Skeletal muscle cell (primary cell): ENCODE data around the gene NEMF.
"Not testable (repeated sequence)": the region's sequence is repeated elsewhere in the genome, so short reads cannot be mapped to it uniquely, and the experiment has no call there.

Experiments used
- DNase-seq: peaks from one replicate; pipeline ENCODE4 v3.0.0-alpha.2; 2010; ENCODE audit warnings: low read depth
- H3K4me3 ChIP-seq: 2 replicates; pipeline ENCODE4 v1.5.1; 2011; ENCODE audit warnings: low read depth, mild to moderate bottlenecking, control low read depth, low read length, moderate library complexity

Gene NEMF, protein sequence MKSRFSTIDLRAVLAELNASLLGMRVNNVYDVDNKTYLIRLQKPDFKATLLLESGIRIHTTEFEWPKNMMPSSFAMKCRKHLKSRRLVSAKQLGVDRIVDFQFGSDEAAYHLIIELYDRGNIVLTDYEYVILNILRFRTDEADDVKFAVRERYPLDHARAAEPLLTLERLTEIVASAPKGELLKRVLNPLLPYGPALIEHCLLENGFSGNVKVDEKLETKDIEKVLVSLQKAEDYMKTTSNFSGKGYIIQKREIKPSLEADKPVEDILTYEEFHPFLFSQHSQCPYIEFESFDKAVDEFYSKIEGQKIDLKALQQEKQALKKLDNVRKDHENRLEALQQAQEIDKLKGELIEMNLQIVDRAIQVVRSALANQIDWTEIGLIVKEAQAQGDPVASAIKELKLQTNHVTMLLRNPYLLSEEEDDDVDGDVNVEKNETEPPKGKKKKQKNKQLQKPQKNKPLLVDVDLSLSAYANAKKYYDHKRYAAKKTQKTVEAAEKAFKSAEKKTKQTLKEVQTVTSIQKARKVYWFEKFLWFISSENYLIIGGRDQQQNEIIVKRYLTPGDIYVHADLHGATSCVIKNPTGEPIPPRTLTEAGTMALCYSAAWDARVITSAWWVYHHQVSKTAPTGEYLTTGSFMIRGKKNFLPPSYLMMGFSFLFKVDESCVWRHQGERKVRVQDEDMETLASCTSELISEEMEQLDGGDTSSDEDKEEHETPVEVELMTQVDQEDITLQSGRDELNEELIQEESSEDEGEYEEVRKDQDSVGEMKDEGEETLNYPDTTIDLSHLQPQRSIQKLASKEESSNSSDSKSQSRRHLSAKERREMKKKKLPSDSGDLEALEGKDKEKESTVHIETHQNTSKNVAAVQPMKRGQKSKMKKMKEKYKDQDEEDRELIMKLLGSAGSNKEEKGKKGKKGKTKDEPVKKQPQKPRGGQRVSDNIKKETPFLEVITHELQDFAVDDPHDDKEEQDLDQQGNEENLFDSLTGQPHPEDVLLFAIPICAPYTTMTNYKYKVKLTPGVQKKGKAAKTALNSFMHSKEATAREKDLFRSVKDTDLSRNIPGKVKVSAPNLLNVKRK

DNA sequence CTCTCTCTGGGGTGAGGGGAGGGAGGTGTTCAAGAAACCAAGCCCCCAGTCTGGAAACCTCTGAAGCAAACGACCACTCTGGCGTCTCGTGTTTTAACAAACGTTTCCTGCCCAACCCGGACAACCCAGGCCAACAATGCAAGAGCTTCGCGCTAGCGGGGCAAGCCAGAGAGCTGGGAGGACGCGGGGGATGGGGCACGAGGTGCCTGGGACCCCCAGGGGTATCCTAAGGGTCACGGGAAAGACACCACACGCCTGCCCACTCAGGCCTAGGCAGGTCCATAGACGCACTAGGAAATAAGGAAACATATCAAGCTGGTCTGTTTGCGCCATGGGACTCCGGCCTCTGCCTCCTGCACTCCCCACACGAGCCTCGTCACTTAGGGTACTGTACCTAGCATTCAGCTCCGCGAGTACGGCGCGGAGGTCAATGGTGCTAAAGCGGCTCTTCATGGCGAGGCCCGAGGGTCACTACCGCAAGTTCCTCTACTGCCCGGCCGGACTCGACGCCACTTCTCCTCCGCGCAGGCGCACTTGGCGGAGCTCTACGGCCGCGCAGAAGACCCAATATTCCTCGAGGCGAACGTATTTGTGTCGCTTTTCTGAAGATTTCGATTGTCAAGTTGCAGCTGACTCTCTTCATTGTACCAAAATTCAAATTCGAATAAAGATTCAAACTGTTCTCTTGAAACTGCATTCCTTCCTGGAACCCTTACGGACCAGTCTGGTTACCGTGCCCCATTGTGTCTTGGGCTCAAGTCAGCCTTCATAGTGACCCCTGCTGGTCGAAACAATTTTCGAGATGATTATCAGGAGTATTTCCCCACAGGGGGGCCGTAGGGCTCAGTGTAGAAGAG lies at the start of gene NEMF:
Gene NEMF (minus strand): TSS at position 488 of the 857 bp plus-strand sequence. CDS start 35 bp downstream, at position 453.
- DNase-seq: peak; percentile 43
- H3K4me3 ChIP-seq: peak within 1 kb of the TSS; percentile 69

DNA sequence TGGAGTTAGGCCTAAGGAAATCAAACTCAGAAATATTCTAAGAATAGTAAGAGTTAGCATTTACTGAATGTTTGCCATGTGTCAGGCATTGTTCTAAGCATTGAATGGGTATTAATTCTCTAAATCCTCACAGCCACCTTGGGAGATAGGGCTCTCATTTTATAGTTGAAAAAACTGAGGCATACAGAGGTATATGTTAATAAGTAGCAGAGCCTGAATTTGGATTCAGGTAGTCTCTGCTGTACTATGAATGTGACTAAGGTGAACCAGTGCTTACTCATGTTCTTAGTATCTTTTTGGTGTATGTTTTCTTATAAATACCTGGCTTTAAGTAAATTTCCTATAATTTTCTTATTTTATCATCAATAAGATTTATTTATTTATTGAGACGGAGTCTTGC lies 48.4 kb upstream of the NEMF start:
- DNase-seq: no peak
- H3K4me3 ChIP-seq: no peak overlapping the region

DNA sequence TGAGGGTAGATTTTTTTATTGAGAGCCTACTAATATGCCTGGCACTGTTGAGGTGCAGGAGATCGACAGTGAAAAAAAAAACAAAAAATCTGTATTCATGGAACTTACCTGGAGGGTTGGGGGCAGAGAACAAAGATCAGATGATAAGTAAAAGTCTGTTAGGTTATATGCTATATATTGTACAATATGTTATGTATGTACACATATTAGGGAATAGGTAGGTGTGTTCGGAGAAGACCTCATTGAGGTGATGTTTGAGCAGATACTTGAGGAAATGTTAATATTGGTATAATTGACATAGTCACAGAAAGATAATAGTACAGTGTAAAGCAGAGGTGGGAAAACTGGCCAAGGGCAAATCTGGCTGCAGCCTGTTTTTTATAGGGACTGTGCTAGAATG lies 45.9 kb upstream of the NEMF start:
- no peak overlapping the region for H3K4me3 ChIP-seq
- DNase-seq: no peak

- H3K4me3 ChIP-seq: no peak overlapping the region
These were observed 45.4 kb upstream of the NEMF start for GRCh38 chr14:49897965-49898364.

DNA sequence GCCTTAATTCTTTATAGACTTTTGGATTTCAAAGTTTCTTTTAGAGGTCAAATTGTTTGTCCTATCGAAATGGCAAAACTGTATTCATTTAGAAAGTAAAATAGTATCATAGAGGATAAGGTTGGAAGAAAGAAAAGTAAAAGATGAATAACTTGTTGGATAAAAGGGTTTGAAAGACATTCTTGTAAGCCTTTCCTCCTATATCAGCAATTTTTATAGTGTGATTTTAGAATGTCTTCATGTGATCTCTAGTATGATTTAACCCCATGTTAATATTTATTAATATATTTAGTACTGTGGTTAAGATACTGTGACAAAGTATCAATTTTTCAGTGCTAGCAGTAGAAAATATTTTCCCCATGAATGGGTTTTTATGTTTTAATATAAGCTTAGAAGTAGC lies 44.8 kb upstream of the NEMF start:
- DNase-seq: no peak
- H3K4me3 ChIP-seq: no peak overlapping the region

More at GRCh38 chr14:49897965-49898364, 45.4 kb upstream of the NEMF start:
- no peak for DNase-seq

GRCh38 chr14:49896966-49897365 lies 44.4 kb upstream of the NEMF start:
- DNase-seq: no peak

DNA sequence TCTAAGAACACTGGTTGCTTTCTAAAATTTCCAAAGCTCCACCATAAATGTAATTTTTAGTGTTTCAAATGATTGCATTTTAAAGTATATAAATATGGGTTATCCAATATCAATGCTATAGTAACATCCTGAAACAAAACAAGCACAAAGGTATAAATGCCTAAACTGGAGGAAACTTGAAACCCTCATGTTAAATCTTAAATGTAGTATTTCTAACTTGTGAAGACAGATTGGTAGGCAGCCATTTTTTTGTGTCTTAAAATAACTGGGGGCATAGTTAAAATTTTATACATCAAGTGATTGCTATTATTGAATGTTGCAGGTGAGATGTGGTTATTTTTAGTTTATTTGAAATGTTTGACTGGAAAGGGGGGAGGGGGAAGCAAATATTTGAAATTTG lies 43.7 kb upstream of the NEMF start:
- peak overlapping the region; percentile 92 for H3K4me3 ChIP-seq
- DNase-seq: not testable (repeated sequence)

More at GRCh38 chr14:49896966-49897365, 44.4 kb upstream of the NEMF start:
- H3K4me3 ChIP-seq: peak overlapping the region; percentile 24

DNA sequence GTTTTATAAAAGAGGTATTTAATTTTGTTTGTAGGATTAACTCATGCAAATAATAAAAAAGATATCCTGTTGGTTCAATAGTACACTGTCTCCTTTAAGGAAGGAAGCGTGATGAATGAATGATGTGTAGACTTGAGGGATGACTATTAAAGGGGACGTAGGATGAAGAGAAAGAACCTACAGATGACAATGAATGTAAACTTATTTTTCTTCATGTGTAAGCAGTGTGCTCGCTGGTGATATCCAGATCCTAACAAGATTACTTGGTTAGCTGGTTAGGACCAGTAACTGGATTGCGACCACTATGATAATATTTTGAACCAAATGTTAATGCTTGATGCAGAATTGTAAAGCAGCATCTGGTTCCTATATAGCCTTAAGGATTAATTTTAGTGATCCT lies 42.9 kb upstream of the NEMF start:
- peak overlapping the region; percentile 92 for H3K4me3 ChIP-seq
- DNase-seq: no peak

DNA sequence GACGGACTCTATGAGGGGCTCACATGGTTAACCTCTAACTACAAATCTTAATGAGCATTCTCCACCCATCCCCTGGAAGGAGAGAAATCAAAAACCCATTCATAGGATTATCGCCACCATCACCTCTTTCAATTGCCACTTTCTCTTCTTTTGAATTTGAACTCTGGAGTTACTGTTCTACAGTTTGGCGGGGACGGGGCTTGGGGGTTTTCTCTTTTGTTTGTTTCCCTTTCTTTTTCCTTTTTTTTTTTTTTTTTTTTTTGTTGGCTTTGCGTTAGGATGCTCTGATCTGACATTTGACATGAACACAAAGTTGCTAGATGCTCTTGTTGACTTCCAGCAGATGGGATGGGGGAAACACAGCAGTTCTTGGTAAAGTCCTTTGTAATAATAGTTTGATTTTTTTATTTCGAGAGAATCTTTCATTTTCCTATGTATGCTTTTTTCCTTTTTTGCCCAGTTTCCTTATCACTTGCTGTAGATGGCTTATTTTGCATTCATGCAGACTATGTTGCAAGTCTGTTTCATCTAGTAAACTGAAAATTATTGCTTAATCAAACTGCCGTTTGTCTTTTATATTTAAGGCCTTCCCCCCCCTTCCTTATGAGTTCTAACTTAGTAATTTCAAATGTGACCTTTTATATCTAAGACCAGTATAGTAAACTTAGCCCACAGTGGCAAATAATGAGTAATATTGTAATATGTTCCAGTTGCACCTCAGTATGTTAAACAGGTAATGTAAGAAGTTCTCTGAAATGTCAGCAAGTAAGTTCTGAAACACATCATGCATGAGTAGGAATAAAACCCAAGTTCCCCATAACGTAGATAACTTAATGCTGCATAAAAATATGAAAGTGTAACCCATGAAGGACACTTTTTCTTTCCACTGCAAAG lies 41.9 kb upstream of the NEMF start:
- peak overlapping the region; percentile 92 for H3K4me3 ChIP-seq
- DNase-seq: not testable (repeated sequence)

DNA sequence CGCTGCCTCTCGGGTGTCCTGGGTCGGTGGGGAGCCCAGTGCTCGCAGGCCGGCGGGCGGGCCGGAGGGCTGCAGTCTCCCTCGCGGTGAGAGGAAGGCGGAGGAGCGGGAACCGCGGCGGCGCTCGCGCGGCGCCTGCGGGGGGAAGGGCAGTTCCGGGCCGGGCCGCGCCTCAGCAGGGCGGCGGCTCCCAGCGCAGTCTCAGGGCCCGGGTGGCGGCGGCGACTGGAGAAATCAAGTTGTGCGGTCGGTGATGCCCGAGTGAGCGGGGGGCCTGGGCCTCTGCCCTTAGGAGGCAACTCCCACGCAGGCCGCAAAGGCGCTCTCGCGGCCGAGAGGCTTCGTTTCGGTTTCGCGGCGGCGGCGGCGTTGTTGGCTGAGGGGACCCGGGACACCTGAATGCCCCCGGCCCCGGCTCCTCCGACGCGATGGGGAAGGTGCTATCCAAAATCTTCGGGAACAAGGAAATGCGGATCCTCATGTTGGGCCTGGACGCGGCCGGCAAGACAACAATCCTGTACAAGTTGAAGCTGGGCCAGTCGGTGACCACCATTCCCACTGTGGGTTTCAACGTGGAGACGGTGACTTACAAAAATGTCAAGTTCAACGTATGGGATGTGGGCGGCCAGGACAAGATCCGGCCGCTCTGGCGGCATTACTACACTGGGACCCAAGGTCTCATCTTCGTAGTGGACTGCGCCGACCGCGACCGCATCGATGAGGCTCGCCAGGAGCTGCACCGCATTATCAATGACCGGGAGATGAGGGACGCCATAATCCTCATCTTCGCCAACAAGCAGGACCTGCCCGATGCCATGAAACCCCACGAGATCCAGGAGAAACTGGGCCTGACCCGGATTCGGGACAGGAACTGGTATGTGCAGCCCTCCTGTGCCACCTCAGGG lies 41.0 kb upstream of the NEMF start:
- peak overlapping the region; percentile 92 for H3K4me3 ChIP-seq
- DNase-seq: no peak

DNA sequence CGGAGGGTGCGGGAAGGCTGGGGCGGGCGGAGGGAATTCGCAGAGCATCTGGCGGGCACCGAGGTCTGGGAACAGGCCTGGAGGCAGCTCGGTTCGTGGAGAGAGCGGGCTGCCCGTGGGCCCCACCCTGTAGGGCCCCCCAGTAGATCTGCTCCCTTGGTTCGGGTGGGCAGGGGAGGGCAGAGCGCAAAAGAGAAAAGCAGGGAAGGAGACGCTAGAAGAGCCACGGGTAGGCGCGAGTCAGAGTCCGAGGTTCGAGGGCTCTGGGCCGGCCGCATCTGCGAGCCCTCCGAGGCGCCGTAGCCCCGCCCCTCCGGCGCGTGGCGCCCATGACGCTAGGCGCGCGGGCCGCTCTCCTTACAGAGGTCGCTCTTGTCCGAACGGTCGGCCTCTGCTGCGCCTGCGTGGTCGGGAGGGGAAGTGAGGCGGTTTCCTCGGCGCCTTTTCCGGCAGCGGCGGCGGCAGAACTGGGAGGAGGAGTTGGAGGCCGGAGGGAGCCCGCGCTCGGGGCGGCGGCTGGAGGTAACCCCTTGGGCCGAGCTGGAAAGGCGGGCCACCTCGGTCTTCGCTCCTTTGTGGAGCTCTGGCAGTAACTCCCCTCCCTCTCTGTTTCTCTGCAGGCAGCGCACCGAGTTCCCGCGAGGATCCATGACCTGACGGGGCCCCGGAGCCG lies 40.2 kb upstream of the NEMF start, which contains the start of gene ARF6:
Gene ARF6 (plus strand): TSS at position 447 of the 673 bp plus-strand sequence. CDS start 655 bp downstream, outside the sequence.
- peak within 1 kb of the TSS; percentile 92 for H3K4me3 ChIP-seq
- peak; percentile 90 for DNase-seq

- peak overlapping the region; percentile 92 for H3K4me3 ChIP-seq
- peak; percentile 57 for DNase-seq
These were observed 39.7 kb upstream of the NEMF start for GRCh38 chr14:49892301-49892635.

GRCh38 chr14:49888293-49888692 lies 35.7 kb upstream of the NEMF start:
- no peak for DNase-seq
- H3K4me3 ChIP-seq: no peak overlapping the region

DNA sequence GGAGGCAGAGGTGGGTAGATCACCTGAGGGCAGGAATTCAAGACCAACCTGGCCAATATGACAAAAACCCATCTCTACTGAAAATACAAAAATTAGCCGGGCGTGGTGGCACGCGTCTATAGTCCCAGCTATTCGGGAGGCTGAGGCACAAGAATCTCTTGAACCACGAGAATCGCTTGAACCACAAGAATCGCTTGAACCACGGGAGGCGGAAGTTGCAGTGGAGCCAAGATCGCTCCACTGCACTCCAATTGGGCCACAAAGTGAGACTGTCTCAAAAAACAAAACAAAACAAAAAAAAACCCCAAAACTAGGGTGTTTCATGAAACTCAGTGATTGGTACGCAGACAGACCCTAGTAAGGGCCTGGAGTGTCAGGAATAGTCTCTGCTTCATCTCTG lies 33.9 kb upstream of the NEMF start:
- no peak overlapping the region for H3K4me3 ChIP-seq
- DNase-seq: no peak

DNA sequence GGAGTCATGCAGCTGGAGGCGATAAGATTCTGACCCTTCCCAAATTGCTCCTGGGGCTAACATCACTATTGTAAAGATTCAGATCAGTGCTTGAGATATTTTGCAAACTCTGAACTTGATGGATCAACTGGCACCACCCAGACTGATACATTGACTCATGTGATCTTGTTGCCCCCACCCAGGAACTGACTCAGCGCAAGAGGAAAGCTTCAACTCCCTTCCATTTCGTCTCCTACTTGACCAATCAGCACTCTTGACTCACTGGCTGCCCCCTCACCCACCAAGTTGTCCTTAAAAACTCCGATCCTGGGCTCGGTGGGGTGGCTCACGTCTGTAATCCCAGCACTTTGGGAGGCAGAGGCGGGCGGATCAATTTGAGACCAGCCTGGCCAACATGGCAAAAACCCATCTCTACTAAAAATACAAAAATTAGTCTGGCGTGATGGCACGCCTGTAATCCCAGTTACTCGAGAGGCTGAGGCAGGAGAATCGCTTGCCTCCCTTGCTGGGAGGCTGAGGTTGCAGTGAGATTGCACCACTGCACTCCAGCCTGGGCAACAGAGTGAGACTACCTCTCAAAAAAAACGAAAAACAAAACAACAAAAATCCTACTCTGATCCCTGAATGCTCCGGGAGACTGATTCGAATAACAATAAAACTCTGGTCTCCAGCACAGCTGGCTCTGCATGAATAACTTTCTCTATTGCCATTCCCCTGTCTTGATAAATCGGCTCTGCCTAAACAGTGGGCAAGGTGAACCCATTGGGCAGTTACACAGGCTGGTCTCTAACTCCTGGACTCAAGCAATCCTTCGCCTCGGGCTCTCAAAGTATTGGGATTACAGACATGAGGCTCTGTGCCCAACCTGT lies 30.5 kb upstream of the NEMF start:
- H3K4me3 ChIP-seq: no peak overlapping the region
- no peak for DNase-seq
